ENCODE data around the gene RBP7.
A peak's percentile ranks its signal among the peaks of the same experiment; 100 is the strongest.

Gene RBP7

GRCh38 chr1:10032590-10033358, 35.7 kb downstream of the RBP7 start, which contains the start of gene UBE4B:
TSS of gene UBE4B (plus strand) at chr1:10032958. CDS start at chr1:10033671, 713 bp downstream.
- DNase-seq: peak; percentile 97

- DNase-seq: peak; percentile 22
Observed at GRCh38 chr1:10033359-10033845, 36.4 kb downstream of the RBP7 start.

- no peak for DNase-seq
Observed at GRCh38 chr1:10042746-10043145, 45.7 kb downstream of the RBP7 start.

- DNase-seq: no peak
Observed at GRCh38 chr1:10045480-10046355, 48.7 kb downstream of the RBP7 start.

- DNase-seq: no peak
Observed at GRCh38 chr1:10046356-10047085, 49.5 kb downstream of the RBP7 start.

GRCh38 chr1:10048601-10049000, 51.6 kb downstream of the RBP7 start:
- DNase-seq: no peak

- DNase-seq: no peak
Observed at GRCh38 chr1:10050611-10051010, 53.6 kb downstream of the RBP7 start.

GRCh38 chr1:10051656-10052055, 54.6 kb downstream of the RBP7 start:
- DNase-seq: no peak

GRCh38 chr1:10052347-10052746, 55.3 kb downstream of the RBP7 start:
- DNase-seq: no peak

GRCh38 chr1:10054465-10054864, 57.4 kb downstream of the RBP7 start:
- DNase-seq: no peak

- no peak for DNase-seq
Observed at GRCh38 chr1:10056599-10056987, 59.6 kb downstream of the RBP7 start.

- no peak for DNase-seq
Observed at GRCh38 chr1:10057343-10057742, 60.3 kb downstream of the RBP7 start.

- no peak for DNase-seq
Observed at GRCh38 chr1:10057796-10058195, 60.8 kb downstream of the RBP7 start.

- DNase-seq: no peak
Observed at GRCh38 chr1:10059342-10059718, 62.3 kb downstream of the RBP7 start.

GRCh38 chr1:10060311-10061100, 63.5 kb downstream of the RBP7 start:
- no peak for DNase-seq

- DNase-seq: no peak
Observed at GRCh38 chr1:10061276-10061675, 64.2 kb downstream of the RBP7 start.

- no peak for DNase-seq
Observed at GRCh38 chr1:10063878-10064277, 66.8 kb downstream of the RBP7 start.

GRCh38 chr1:10064416-10065343, 67.7 kb downstream of the RBP7 start:
- no peak for DNase-seq

- DNase-seq: no peak
Observed at GRCh38 chr1:10065344-10065685, 68.3 kb downstream of the RBP7 start.
